Measurements from ENCODE around the gene SPSB1. TPM values are rescaled to one million over a fixed set of nuclear protein-coding genes. Genes with fewer than 3 reads are reported as not detected.

The SPSB1 gene
- total RNA-seq, 2 donors from 2014 or later, result 20.4 to 26.9 TPM

- Mint-ChIP-seq H3K4me1 (peaks cover 53% of the 10 kb centered on the region), H3K27ac (peak overlapping the region; percentile 85), H3K4me3 (no peak overlapping the region), H3K27me3 (ENCODE audit: insufficient read depth) (no peaks in the 10 kb centered on the region), H3K36me3 (ENCODE audit: low read depth) (peaks cover 9% of the 10 kb centered on the region), H3K9me3 (no peaks in the 10 kb centered on the region)
- H3K36me3 ChIP-seq (ENCODE audit: control insufficient read depth, insufficient read depth, low read length), result peaks cover 3% of the 10 kb centered on the region
- no peak overlapping the region for H3K4me3 ChIP-seq (ENCODE audit: low read length)
- no peaks in the 10 kb centered on the region for H3K9me3 ChIP-seq (ENCODE audit: control insufficient read depth, low read length)
- H3K4me1 ChIP-seq (ENCODE audit: control insufficient read depth, insufficient read depth, low read length), result peaks cover 30% of the 10 kb centered on the region
- no peak for TF ChIP-seq CTCF (conservative IDR thresholded peaks at IDR 0.05)
- DNase-seq, result no peak
- WGBS, 2 experiments (ENCODE audit: insufficient coverage in 1 of 2, insufficient read length in 1 of 2), result 87 to 88% methylated on average over 16 to 20 of the region's 20 CpGs
- H3K27me3 ChIP-seq (ENCODE audit: control insufficient read depth, insufficient read depth, low read length, poor library complexity, severe bottlenecking), result no peaks in the 10 kb centered on the region
- H3K27ac ChIP-seq (ENCODE audit: low read depth, low read length), result peak overlapping the region; percentile 4
- H3K9ac ChIP-seq (ENCODE audit: extremely low read depth, low read length, poor library complexity, severe bottlenecking), result no peak overlapping the region
Measured at GRCh38 chr1:9315411-9316079, 22.9 kb downstream of the SPSB1 start.

DNA sequence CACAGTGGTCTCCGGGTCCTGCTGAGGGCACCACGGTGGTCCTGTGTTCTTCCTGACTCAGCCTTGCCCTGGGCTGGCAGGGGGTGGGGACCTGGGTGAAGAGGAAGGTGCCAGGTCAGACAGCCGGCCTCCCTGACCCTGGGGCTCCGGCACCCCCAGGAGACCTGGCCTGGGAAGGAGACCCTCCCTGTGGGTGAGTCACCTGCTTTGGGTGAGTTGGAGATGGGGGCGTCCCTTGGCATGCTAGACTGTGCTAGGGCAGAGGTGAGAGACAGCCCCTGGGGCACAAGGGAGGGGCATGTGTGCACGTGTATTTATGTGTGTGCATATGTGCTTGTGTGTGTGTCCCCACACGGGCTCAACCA, 23.4 kb downstream of the SPSB1 start:
- H3K4me3 Mint-ChIP-seq, result no peak overlapping the region
- peaks cover 53% of the 10 kb centered on the region for H3K4me1 Mint-ChIP-seq
- Histone ChIP-seq H3K27me3 (ENCODE audit: control insufficient read depth, insufficient read depth, low read length, poor library complexity, severe bottlenecking) (no peaks in the 10 kb centered on the region), H3K9ac (ENCODE audit: extremely low read depth, low read length, poor library complexity, severe bottlenecking) (no peak overlapping the region), H3K27ac (ENCODE audit: low read depth, low read length) (peak overlapping the region; percentile 4), H3K36me3 (ENCODE audit: control insufficient read depth, insufficient read depth, low read length) (peaks cover 3% of the 10 kb centered on the region), H3K4me1 (ENCODE audit: control insufficient read depth, insufficient read depth, low read length) (peaks cover 36% of the 10 kb centered on the region), H3K9me3 (ENCODE audit: control insufficient read depth, low read length) (no peaks in the 10 kb centered on the region), H3K4me3 (ENCODE audit: low read length) (no peak overlapping the region)
- DNase-seq, result no peak
- WGBS, 2 experiments (ENCODE audit: insufficient coverage in 1 of 2, insufficient read length in 1 of 2), result 92 to 93% methylated on average over 6 to 7 of the region's 7 CpGs
- no peak for TF ChIP-seq CTCF (conservative IDR thresholded peaks at IDR 0.05)
- peaks cover 9% of the 10 kb centered on the region for H3K36me3 Mint-ChIP-seq (ENCODE audit: low read depth)
- H3K27me3 Mint-ChIP-seq (ENCODE audit: insufficient read depth), result no peaks in the 10 kb centered on the region
- H3K9me3 Mint-ChIP-seq, result no peaks in the 10 kb centered on the region
- peak overlapping the region; percentile 55 for H3K27ac Mint-ChIP-seq

DNA sequence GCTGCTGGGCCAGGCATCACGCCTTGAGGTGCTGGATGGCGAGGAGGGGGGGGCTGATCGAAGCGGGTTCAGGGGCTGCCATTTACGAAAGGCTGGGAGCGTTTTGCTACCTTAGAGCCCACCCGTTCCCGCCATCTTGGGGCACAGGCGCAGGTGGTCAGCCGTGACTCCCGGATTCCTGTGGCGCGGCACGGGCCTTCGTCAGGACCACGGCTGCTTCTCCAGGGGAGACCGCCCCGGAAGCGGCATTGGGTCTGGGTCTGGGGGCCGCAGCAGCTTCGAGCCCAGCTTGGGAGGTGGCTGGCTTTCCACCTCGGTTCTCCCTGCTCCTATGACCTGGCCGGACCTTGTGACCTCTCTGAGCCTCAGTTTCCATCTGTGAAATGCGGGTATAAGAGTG, 23.8 kb downstream of the SPSB1 start:
- no peaks in the 10 kb centered on the region for H3K9me3 Mint-ChIP-seq
- DNase-seq, result no peak
- H3K4me3 Mint-ChIP-seq, result no peak overlapping the region
- H3K27ac Mint-ChIP-seq, result peak overlapping the region; percentile 55
- H3K4me1 Mint-ChIP-seq, result peaks cover 53% of the 10 kb centered on the region
- Histone ChIP-seq H3K4me1 (ENCODE audit: control insufficient read depth, insufficient read depth, low read length) (peaks cover 37% of the 10 kb centered on the region), H3K27me3 (ENCODE audit: control insufficient read depth, insufficient read depth, low read length, poor library complexity, severe bottlenecking) (no peaks in the 10 kb centered on the region), H3K4me3 (ENCODE audit: low read length) (no peak overlapping the region), H3K36me3 (ENCODE audit: control insufficient read depth, insufficient read depth, low read length) (peaks cover 3% of the 10 kb centered on the region), H3K27ac (ENCODE audit: low read depth, low read length) (no peak overlapping the region), H3K9ac (ENCODE audit: extremely low read depth, low read length, poor library complexity, severe bottlenecking) (no peak overlapping the region), H3K9me3 (ENCODE audit: control insufficient read depth, low read length) (no peaks in the 10 kb centered on the region)
- TF ChIP-seq CTCF (conservative IDR thresholded peaks at IDR 0.05), result no peak
- H3K27me3 Mint-ChIP-seq (ENCODE audit: insufficient read depth), result no peaks in the 10 kb centered on the region
- WGBS, 2 experiments (ENCODE audit: insufficient coverage in 1 of 2, insufficient read length in 1 of 2), result 94 to 100% methylated on average over 16 to 24 of the region's 24 CpGs
- peaks cover 10% of the 10 kb centered on the region for H3K36me3 Mint-ChIP-seq (ENCODE audit: low read depth)
